OCI-LY3 (cell line): ENCODE results near the gene SLC35B2.

ENCODE experiments used
- CTCF ChIP-seq: fragments of 200-600, 300-600 bp; sonication (generic); IDR thresholded peaks from 2 replicates; pipeline ENCODE4 v1.5.1; 2014; ENCODE audit warnings: antibody characterized with exemption, low read length, low read depth
- EZH2phosphoT487 ChIP-seq: fragments of 200-600 bp; shearing (Covaris generic); IDR thresholded peaks from 2 replicates; pipeline ENCODE4 v1.6.1; 2018; ENCODE audit warnings: antibody characterized with exemption, mixed run types, low read depth

DNA sequence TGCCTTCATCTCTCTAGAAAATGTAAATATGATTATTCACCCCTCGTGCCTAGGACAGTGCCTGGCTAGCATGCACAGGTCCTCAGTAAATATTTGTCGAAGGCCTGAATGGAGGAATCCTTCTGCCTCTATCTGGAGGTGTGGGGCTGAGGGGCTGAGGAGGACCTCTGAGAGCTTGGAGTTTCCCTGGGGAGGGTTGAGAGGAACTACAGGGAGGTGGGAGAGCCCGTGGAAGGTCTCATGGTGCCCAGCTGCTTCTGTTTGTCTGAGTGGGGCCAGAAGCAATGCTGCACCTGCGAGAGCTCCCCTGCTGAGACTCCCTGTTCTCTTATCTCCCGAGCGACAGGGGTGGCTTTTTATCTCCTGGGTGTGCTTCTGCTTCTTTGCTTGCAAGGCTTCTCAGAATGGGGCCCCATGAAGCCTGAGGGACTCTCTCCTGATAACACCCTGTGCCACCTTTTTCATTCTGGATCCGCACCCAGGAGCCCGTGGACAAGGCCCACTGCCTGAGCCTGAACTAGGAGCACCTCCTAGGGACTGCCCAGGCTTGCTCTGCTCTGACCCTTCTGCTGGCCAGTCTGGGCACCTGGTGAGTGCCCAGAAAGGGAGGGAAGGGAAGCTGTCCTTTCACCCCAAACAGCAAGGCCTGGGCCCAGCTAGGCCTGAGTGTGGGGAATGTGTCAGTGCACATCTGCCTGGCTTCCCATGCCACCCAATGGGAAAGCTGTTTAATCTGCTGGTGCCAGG, 31.6 kb downstream of the SLC35B2 start:
- TF ChIP-seq CTCF (no peak), EZH2phosphoT487 (no peak)
